SH-SY5Y (cell line): ENCODE measurements around the gene PRKG1.

ENCODE experiments used
- GATA2 ChIP-seq: IDR thresholded peaks from 2 replicates; pipeline ENCODE4 v1.6.1; 2011; ENCODE audit warnings: mild to moderate bottlenecking, low read depth, low read length
- GATA3 ChIP-seq: IDR thresholded peaks from 2 replicates; pipeline ENCODE4 v1.6.1; 2011; ENCODE audit warnings: low read depth, mild to moderate bottlenecking, low read length, moderate library complexity

DNA sequence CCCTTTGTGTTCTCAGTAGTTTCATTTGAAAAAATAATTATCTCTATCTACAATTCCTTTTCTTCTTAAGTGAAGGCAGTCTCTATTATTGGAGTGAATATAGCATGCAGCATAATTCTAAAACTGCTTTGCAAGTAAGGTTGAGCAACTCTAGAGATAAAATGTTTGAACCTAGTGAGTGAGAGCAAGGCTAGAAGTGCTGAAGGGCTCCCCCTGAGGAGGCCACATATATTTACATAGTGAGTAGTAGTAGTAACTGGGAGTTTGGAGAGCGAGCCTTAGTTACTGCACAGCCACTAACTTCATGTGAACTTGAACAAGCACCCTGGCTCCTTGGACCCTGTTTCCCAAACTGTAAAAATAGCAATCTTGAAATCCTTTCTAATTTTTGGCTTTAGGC is 1098.3 kb downstream of the PRKG1 start:
- TF ChIP-seq GATA2, result no peak
- no peak for TF ChIP-seq GATA3
